ENCODE data around the gene ANKRD40. TPM values are rescaled to one million over a fixed set of nuclear protein-coding genes. Genes with fewer than 3 reads are reported as not detected.

ANKRD40 gene
- polyA plus RNA-seq, 3 donors = 36.8 to 46.3 (median 45.6) TPM

- DNase-seq = no peak
Measured at GRCh38 chr17:50676065-50676975, 31.4 kb downstream of the ANKRD40 start.

- no peak for DNase-seq
Measured at GRCh38 chr17:50675627-50676026, 32.1 kb downstream of the ANKRD40 start.

DNA sequence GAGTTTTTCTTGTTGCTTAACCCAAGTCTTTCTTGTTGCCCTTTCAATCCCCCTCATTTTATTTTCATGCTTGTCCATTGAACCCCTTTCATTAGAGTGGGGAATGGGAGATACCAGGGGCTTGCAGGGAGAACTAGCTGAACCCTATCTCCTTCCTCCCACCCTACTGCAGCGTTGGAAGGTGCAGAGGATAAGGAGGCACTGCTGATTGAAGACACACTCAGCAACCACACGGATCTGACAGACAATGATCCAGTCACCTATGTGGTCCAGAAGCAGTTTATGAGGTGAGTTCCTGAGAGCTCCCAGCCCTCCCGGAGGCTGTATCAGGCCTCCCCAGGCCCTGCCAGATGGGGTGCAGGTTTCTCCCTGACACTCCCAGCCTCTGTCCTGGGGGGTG, 32.5 kb downstream of the ANKRD40 start:
- DNase-seq = no peak

GRCh38 chr17:50672831-50673551, 34.7 kb downstream of the ANKRD40 start:
- no peak for DNase-seq

DNA sequence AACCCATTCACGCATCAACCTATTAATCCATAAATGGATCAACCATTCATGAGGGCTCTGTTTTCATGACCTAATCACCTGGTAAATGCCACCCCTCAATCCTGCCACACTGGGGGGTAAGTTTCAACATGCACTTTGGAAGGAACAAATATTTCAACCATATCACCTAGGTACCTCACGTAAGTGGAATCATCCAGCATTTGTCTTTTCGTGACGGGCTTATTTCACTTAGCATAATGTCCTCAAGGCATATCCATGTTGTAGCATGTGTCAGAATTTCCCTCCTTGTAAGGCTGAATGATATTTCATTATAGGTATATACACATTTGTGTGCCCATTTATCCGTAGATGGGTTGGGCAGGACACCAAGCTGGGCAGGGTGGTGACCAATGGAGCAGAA, 35.6 kb downstream of the ANKRD40 start:
- DNase-seq = no peak

DNA sequence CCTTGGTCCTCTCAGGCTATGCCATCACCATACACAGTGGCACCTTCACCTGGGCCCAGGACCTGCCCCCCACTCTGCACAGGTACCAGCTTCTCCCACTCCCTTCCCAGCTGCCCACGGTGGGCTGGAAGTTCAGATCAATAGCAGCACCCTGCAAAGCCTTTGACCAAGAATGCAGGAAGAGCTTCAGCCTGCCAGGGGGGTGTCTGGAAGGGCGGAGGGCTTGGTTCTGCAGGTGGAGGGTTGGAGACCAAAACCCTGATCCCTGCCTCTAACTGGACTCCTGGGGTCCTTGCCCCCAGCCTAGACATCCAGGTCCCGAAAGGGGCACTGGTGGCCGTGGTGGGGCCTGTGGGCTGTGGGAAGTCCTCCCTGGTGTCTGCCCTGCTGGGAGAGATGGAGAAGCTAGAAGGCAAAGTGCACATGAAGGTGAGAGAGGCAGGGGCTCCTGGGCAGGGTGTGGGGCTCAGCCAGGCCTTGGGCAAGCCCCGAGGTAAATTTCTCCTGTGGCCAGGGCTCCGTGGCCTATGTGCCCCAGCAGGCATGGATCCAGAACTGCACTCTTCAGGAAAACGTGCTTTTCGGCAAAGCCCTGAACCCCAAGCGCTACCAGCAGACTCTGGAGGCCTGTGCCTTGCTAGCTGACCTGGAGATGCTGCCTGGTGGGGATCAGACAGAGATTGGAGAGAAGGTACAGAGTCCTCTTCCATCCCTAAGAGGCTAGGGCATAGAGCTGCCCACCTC, 38.7 kb downstream of the ANKRD40 start:
- DNase-seq = no peak

DNA sequence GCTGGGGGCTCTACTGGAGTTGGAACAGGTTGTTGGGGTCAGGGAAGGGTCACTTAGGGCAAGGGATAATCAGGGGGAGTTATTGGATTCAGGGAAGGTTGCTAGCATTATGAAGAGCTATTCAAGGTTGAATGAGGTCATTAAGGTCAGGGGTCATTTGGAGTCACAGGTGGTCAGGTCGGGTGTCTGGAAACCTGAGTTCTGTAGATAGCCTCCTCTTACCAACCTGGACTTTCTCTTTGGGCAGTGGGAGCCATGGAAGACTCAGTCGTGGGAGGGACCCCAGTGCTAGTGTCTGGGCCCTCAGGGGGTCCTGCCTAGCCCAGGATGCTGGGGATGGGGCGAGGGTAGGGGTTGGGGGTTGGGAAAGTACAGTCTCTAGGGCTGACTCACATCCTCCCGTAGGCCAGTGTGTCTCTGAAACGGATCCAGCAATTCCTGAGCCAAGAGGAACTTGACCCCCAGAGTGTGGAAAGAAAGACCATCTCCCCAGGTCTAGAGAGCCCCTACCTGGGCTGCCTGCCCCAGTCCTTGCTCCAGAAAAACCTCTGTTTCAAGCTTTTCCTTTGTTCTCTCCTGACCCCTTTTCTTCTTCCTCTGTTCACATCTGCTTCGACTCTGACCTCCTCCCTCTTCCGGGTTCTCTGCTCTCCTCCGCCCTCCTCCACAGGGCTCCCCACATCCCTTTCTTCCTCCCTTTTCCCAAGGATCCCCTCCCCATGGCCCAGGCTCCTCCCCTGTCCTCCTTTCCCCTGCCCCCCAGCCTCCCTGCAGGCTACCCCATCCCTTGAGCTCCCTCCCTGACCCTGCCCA, 39.5 kb downstream of the ANKRD40 start:
- DNase-seq = no peak

DNA sequence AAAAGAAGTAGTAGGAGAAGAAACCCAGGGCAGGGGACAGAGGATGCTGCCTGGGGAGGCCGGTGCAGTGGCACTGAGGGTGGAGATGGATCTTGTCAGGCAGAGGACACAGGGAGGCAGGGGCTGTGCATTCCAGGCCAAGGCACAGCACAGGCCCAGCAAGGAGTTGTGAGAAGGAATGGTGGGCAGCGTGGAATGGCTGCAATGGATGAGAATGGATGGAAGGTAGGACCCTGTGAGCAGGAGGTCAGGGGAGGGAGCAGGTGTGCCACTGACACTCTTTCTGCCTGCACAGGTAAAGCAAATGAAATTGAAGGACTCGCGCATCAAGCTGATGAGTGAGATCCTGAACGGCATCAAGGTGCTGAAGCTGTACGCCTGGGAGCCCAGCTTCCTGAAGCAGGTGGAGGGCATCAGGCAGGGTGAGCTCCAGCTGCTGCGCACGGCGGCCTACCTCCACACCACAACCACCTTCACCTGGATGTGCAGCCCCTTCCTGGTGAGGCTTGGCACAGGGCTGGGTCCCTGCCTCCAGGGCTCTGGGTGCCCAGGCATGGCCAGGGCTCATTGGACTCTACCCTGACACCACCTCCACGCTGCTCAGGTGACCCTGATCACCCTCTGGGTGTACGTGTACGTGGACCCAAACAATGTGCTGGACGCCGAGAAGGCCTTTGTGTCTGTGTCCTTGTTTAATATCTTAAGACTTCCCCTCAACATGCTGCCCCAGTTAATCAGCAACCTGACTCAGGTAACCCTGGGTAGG, 40.3 kb downstream of the ANKRD40 start:
- DNase-seq = no peak

GRCh38 chr17:50666316-50666715, 41.4 kb downstream of the ANKRD40 start:
- DNase-seq = no peak

- no peak for DNase-seq
Measured at GRCh38 chr17:50665838-50666237, 41.9 kb downstream of the ANKRD40 start.

DNA sequence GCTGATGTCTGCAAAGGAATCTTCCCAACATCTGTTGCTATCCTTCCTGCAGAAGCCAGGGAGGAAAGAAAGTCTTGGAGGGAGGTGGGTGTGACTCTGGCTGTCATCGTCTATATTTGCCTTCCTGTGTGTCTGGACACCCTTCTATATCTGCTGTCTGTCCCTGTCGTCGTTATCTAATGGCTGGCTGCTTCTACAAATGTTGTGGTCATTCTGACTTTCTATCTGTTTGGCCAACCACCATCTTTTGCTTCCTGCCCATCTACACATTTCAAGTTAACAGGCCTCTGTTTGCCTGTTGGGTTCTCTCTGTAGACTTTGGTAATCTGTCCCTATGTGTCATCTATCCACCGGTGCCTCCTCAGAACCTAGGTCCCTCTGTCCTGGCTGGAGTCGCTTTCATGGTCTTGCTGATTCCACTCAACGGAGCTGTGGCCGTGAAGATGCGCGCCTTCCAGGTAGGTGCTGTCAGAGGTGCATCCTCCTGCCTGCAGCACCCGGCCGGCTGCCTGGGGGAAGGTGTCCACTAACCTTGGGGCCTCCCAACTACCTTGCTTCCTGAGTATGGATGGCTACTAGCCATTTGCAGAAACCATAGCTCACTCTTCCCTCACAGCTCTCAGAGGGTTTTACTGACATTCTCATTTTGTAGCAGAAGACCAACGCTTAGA, 42.8 kb downstream of the ANKRD40 start:
- DNase-seq = no peak

GRCh38 chr17:50663812-50664374, 43.8 kb downstream of the ANKRD40 start:
- no peak for DNase-seq

- no peak for DNase-seq
Measured at GRCh38 chr17:50662632-50663225, 45.0 kb downstream of the ANKRD40 start.

- DNase-seq = no peak
Measured at GRCh38 chr17:50661795-50662391, 45.8 kb downstream of the ANKRD40 start.

DNA sequence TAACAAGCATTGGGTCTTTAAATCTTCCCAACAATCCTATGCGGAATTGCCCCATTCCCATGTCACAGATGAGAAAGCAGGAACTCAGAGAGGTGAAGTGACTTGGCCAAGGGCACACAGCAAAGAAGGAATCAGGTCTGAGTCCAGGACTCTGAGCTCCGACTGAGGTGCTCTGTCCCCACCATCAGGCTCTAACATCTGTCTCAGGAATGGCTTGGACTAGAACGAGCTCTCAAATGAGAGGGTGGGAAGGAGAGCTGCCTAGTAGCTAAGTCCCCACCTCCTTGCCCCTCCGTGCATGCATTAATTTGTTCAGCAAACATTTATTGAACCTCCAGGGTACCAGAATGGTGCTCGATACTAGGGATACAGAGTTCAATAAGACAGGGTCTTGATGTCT, 46.4 kb downstream of the ANKRD40 start:
- DNase-seq = no peak

DNA sequence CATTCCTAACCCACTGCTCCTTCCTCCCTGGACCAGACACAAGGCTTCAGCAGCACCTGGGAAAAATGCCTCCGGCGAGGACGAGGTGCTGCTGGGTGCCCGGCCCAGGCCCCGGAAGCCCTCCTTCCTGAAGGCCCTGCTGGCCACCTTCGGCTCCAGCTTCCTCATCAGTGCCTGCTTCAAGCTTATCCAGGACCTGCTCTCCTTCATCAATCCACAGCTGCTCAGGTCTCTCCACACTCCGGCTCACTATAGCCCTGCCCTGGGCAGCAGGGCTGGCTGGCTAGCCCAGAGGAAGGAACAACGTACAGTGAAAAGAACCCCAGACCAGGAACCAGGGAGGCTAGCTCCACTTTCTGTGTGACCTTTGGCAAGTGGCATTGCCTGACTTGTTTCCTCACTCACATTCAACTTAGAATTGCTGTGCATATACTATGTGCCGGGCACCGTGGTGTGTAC, 46.8 kb downstream of the ANKRD40 start:
- DNase-seq = no peak

DNA sequence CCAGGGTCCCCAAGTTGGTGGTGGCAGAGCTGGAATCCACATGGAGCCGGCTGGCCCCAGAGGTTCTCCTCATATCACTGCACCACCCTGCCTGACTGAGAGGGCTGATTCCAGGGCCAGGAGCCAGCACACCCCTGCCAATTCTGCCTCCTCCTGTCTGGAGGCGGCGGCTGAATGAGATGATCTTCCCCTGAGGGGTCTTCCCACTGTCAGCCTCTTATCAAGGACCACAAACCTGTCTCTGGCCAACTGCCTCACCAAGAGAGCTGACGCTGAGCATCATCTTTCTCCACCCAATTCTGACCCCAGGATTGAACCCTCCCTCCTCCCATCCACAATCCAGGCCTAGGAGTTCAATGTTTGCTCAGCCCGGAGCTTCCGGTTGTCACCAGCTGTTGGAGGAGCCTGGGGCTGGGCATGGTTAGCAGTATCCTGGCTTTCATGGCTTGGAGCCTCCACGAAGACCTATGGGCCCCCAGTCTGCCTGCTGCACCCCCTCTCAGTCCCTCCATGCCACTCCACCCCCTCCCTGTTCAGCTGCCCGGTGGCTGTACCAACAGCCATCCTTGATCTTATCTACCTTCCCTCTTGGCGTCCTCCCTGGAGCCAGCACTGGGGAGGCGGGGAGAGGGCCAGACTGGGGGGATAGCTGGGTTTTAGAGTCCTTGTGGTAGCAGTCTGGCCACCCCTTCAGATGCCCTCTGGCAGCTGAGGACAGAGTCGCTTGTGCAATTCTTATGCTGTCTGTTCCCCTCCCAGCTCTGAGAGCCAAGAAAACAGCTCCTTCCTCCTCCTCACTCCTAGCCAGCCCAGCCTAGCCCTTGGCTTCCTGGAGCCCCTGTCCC, 47.5 kb downstream of the ANKRD40 start:
- DNase-seq = no peak

- no peak for DNase-seq
Measured at GRCh38 chr17:50659179-50659578, 48.5 kb downstream of the ANKRD40 start.
